ENCODE measurements around the gene KLHL7. TPM values are rescaled to one million over a fixed set of nuclear protein-coding genes. Genes with fewer than 3 reads are reported as not detected.

Gene KLHL7
- total RNA-seq, 1 experiment from 2014 or later = 36.2 TPM

Other genes starting within 250 kb of the KLHL7 start
- gene HYCC1, start 91.7 kb upstream of the KLHL7 start, total RNA-seq (2014; rRNA removed; shearing (Covaris generic); ENCODE audit: low replicate concordance) = 17.6 and 56.6 TPM in 2 replicates
- 30.1 and 51.0 TPM in 2 replicates for gene NUP42, start 76.3 kb downstream of the KLHL7 start, total RNA-seq (2014; rRNA removed; shearing (Covaris generic); ENCODE audit: low replicate concordance)
- 32.7 and 33.1 TPM in 2 replicates for gene GPNMB, start 141.0 kb downstream of the KLHL7 start, total RNA-seq (2014; rRNA removed; shearing (Covaris generic); ENCODE audit: low replicate concordance)
- gene MALSU1, start 193.6 kb downstream of the KLHL7 start, total RNA-seq (2014; rRNA removed; shearing (Covaris generic); ENCODE audit: low replicate concordance) = 77.0 and 98.7 TPM in 2 replicates